Activated CD8-positive, alpha-beta memory T cell treated with anti-CD3 and anti-CD28 coated beads, Interleukin-2, amount 10 ng/mL, durations not matched to agents 7 days and 5 days (primary cell): ENCODE results near the gene REM2. TPM values are rescaled to one million over a fixed set of nuclear protein-coding genes. Genes with fewer than 3 reads are reported as not detected.
"Not testable (repeated sequence)": the region's sequence is repeated elsewhere in the genome, so short reads cannot be mapped to it uniquely, and the experiment has no call there.

Experiments used
- ATAC-seq: fragments of 150-1000 bp; cut with Tn5 transposase; one replicate; pipeline ENCODE4 v1.10.0; 2021; ENCODE audit warnings: moderate library complexity
- CTCF ChIA-PET: fragments of 350-600 bp; sonication (Branson Sonifier 250); formaldehyde crosslinking; loops from one replicate; lab custom pipeline; 2021; ENCODE audit warnings: antibody characterized with exemption; lab: Charles Lee
- DNase-seq: peaks from one replicate; pipeline ENCODE4 v3.0.0-alpha.2; 2020
- H3K27ac Mint-ChIP-seq: one replicate; pipeline ENCODE4 v1.8.0; 2021; ENCODE audit warnings: mild to moderate bottlenecking, mixed read lengths
- H3K27me3 Mint-ChIP-seq: one replicate; pipeline ENCODE4 v1.8.0; 2021; ENCODE audit warnings: mixed read lengths
- H3K36me3 Mint-ChIP-seq: one replicate; pipeline ENCODE4 v1.8.0; 2021; ENCODE audit warnings: mild to moderate bottlenecking, mixed read lengths
- H3K4me1 Mint-ChIP-seq: one replicate; pipeline ENCODE4 v1.8.0; 2021; ENCODE audit warnings: mixed read lengths
- H3K4me3 Mint-ChIP-seq: one replicate; pipeline ENCODE4 v1.8.0; 2021; ENCODE audit warnings: mild to moderate bottlenecking, moderate library complexity, mixed read lengths
- H3K9me3 Mint-ChIP-seq: one replicate; pipeline ENCODE4 v1.8.0; 2022; ENCODE audit warnings: low read depth, mixed read lengths
- total RNA-seq, 2 experiments: library from RNA; stranded (reverse); gene quantifications; one replicate each; pipeline ENCODE4 v1.2.3, GENCODE V29; 2021

The REM2 gene
- total RNA-seq, 2 experiments from 2014 or later = 0.26 to 0.93 TPM

DNA sequence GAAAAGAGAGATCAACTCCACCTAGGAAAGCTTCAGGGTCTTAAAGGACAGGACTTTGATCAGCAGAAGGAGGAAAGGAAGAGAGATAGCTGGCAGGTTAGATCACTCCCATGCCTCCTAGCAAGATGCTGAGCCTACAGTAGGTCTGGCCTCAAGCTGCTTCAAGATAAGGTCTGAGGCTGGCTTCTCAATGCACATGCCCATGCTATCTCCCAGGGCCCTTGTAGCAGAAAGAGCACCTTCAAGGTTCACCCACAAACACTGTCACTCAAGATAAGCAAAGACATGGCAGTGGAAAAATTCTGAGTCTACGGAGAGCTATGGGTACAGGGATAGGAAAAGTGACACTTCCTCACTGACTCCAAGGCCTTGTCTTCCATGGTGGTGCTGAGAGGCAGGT is 14.3 kb downstream of the REM2 start:
- no peak overlapping the region for H3K4me3 Mint-ChIP-seq
- no peaks in the 10 kb centered on the region for H3K9me3 Mint-ChIP-seq
- DNase-seq (no peak), ATAC-seq (no peak)
- peaks cover 18% of the 10 kb centered on the region for H3K4me1 Mint-ChIP-seq
- no peaks in the 10 kb centered on the region for H3K27me3 Mint-ChIP-seq
- CTCF ChIA-PET = interaction anchor here (0.7 to 2.4 kb wide), 3 partner anchors 12 to 1279 kb away, joined by 4 to 9 read pairs (median 4); no protein-coding TSS in a partner anchor
- peaks cover 23% of the 10 kb centered on the region for H3K36me3 Mint-ChIP-seq
- H3K27ac Mint-ChIP-seq = no peak overlapping the region

DNA sequence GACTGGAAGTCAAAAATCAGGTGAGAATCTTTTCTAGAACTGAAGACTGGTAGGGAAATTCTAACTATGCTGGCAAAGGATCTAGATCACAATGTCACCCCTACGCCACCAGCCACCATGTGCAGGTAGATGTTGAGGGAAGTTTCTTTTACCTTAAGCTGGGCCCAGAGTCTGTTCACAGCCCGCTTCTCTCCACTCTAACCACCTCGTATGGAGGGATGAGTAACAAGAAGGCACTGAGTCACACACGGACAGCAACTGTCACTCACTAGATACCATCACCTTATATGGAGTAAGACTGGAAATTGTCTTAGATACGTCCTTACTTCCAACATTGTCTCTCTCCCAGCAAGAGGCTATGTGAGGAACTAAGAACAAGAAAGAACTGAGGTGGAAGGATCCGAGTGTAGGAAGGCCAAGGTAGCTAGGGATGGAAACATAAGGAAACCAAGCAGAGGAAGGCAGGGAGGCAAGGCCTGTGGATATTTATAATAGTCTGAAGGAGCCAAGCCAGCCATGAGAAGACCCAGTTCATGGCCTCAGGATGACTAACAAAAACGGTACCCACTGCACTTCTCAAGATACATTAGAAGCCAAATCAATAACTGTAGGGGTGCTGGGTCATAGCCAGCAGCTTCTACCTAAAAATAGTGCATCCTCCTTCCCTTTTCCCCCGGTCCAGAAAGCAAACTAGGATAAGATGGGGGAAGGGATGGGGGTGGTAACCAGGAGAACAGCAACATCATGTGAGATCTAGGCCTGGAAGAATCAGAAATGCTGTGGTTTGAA is 15.5 kb downstream of the REM2 start:
- Mint-ChIP-seq H3K36me3 (peaks cover 31% of the 10 kb centered on the region), H3K9me3 (no peaks in the 10 kb centered on the region), H3K4me3 (no peak overlapping the region), H3K27ac (no peak overlapping the region), H3K27me3 (no peaks in the 10 kb centered on the region), H3K4me1 (peaks cover 18% of the 10 kb centered on the region)
- ATAC-seq (peak; percentile 43), DNase-seq (no peak)
- CTCF ChIA-PET = interaction anchor here (1.3 to 6.7 kb wide), 5 partner anchors 9 to 328 kb away, joined by 4 to 68 read pairs (median 49); partner anchors contain the start of genes LRP10 and RBM23

DNA sequence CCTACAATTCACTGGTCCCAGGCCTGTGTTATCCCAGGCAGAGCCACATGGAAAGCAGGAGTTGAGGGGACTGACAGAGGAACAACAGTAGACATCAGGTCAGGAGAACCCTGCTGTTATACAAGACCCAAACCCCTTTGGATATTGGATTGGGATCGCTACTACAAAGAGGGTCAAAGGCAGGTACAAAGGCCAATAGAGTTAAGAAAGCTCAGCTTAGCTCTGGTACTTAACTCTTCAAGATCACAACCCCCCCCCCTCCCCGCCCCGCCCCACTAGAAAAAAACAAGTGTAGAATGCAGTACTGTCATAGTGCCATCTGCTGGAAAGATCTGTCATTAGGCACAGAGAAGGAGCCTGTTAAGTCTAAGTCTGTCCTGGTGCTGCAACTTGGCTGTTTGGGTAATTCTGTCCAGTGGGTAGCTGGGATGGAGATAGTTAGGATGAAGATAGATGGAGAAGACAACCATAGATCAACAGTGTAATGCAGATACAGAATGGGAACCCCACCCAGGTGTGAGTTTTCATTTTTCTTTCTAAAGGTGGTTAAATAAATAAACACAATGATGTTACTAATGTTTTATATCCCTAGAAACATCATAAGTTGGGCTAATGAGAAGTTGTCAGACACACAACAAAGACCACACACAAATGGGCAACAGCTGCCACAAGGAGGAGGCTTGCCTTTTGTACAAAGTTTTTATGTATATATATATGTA is 17.2 kb downstream of the REM2 start:
- Mint-ChIP-seq H3K9me3 (no peaks in the 10 kb centered on the region), H3K4me1 (peaks cover 18% of the 10 kb centered on the region), H3K27ac (peak overlapping the region; percentile 61), H3K4me3 (no peak overlapping the region), H3K36me3 (peaks cover 40% of the 10 kb centered on the region), H3K27me3 (no peaks in the 10 kb centered on the region)
- CTCF ChIA-PET = interaction anchor here (0.7 to 6.7 kb wide), 24 partner anchors 8 to 343 kb away, joined by 3 to 68 read pairs (median 5); partner anchors contain the start of genes ACIN1, DAD1, LRP10 and RBM23
- peak; percentile 71 for DNase-seq
- ATAC-seq = peak; percentile 87

DNA sequence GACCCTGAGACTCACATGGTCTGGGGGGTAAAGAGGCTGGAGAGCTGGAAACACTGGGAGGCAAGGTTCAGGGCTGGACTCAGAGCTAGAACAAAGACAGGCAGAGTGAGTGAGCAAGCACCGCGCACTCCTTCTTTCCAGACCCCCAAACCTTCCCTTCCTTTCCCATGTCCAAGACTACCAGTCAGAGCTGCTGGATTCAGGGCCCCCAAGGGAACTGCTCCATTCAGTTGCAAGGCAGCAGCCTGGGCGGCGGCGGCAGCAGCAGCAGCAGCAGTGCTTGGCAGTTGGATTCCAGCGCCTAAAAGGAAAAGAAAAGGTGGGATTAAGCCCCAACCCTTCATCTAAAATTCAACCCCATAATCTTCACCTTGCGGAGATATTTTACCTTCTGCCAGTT is 18.8 kb downstream of the REM2 start:
- Mint-ChIP-seq H3K27me3 (no peaks in the 10 kb centered on the region), H3K36me3 (peaks cover 48% of the 10 kb centered on the region), H3K4me1 (peaks cover 18% of the 10 kb centered on the region), H3K9me3 (no peaks in the 10 kb centered on the region), H3K27ac (peak overlapping the region; percentile 20), H3K4me3 (no peak overlapping the region)
- no peak for DNase-seq
- no peak for ATAC-seq
- CTCF ChIA-PET = interaction anchor here (1.0 to 6.7 kb wide), 14 partner anchors 9 to 341 kb away, joined by 3 to 68 read pairs (median 6); partner anchors contain the start of genes LRP10 and RBM23

DNA sequence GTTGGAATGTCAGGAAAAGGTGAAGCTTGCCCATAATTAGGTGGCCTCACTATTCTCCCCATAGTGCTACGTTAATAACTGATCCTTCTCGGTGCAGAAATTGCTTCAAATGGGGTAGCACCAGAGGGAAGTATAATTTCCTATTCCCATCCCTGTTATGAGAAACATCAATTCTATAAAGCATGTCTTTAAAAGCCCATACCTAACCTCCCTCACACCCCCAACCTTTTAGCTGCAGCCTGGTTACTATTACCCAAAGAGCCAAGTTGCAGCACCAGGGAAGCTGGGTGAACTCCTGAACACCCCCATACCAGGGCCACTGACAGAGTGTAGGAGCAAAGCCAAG is 20.7 kb downstream of the REM2 start:
- DNase-seq = no peak
- Mint-ChIP-seq H3K36me3 (peaks cover 46% of the 10 kb centered on the region), H3K4me1 (peaks cover 11% of the 10 kb centered on the region), H3K4me3 (no peak overlapping the region), H3K27ac (no peak overlapping the region), H3K9me3 (no peaks in the 10 kb centered on the region), H3K27me3 (no peaks in the 10 kb centered on the region)
- CTCF ChIA-PET = interaction anchor here (1.0 to 6.7 kb wide), 6 partner anchors 14 to 333 kb away, joined by 3 to 68 read pairs (median 22); partner anchors contain the start of genes LRP10, PRMT5 and RBM23
- ATAC-seq = no peak

DNA sequence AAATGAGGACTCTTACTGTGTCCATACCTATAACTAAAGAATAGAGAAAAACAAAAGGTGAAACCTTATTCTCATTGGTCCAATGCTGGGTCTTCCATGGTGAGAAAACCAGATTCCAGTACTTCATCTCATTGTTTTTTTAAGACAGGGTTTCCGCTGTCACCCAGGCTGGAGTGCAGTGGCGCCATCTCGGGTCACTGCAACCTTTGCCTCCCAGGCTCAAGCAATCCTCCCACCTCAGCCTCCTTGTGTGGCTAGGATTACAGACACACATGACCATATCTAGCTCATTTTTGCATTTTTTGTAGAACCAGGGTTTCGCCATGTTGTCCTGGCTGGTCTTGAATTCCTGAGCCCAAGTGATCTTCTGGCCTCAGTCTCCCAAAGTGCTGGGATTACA is 22.6 kb downstream of the REM2 start:
- Mint-ChIP-seq H3K36me3 (peaks cover 51% of the 10 kb centered on the region), H3K4me3 (no peak overlapping the region), H3K27me3 (no peaks in the 10 kb centered on the region), H3K27ac (no peak overlapping the region), H3K9me3 (no peaks in the 10 kb centered on the region), H3K4me1 (peaks cover 12% of the 10 kb centered on the region)
- DNase-seq (no peak), ATAC-seq (no peak)
- CTCF ChIA-PET = interaction anchor here (1.1 to 1.4 kb wide), 2 partner anchors 10 to 33 kb away, joined by 3 to 7 read pairs; no protein-coding TSS in a partner anchor

DNA sequence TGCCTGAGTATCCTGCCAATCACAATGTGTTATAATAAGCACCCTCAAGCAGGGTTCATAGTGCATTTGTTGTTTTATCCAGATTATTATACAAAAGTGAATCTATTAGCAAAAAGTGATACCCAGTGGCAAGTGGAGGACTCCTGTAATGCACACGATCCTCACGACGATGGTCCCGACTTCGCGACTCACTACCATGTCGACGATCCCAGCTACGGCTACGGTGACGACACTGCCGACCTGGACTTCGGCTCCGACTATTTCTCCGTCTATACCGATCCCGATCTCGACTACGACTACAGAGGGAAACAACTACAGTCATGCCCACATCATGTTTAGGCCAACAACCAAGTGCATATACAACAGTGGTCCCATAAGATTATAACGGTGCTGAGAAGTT is 23.1 kb downstream of the REM2 start:
- Mint-ChIP-seq H3K27ac (no peak overlapping the region), H3K4me1 (peaks cover 8% of the 10 kb centered on the region), H3K4me3 (no peak overlapping the region), H3K27me3 (no peaks in the 10 kb centered on the region), H3K9me3 (no peaks in the 10 kb centered on the region), H3K36me3 (peaks cover 50% of the 10 kb centered on the region)
- CTCF ChIA-PET = interaction anchor here (1.1 to 1.4 kb wide), 2 partner anchors 10 to 34 kb away, joined by 3 to 7 read pairs; no protein-coding TSS in a partner anchor
- ATAC-seq (no peak), DNase-seq (no peak)

DNA sequence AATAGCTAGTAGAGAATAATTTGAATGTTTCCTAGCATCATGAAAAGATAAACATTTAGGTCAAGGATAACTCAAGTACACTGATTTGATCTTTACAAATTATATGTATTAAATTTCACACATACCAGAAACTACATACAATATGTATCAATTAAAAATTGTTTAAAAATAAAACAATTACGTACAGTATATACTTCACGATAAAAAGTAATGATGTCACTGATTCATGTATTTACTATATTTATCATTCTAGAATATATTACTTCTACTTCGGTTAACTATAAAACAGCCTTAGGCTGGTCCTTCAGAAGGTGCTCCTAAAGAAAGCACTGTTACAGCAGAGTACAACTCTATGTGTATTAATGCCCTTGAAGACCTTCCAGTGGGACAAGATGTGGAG is 24.4 kb downstream of the REM2 start:
- ATAC-seq (no peak), DNase-seq (no peak)
- Mint-ChIP-seq H3K27ac (no peak overlapping the region), H3K36me3 (peaks cover 49% of the 10 kb centered on the region), H3K4me3 (no peak overlapping the region), H3K9me3 (no peaks in the 10 kb centered on the region), H3K4me1 (peaks cover 10% of the 10 kb centered on the region), H3K27me3 (no peaks in the 10 kb centered on the region)
- CTCF ChIA-PET = interaction anchor here (1.1 to 2.1 kb wide), 3 partner anchors 9 to 79 kb away, joined by 3 to 5 read pairs (median 4); no protein-coding TSS in a partner anchor

DNA sequence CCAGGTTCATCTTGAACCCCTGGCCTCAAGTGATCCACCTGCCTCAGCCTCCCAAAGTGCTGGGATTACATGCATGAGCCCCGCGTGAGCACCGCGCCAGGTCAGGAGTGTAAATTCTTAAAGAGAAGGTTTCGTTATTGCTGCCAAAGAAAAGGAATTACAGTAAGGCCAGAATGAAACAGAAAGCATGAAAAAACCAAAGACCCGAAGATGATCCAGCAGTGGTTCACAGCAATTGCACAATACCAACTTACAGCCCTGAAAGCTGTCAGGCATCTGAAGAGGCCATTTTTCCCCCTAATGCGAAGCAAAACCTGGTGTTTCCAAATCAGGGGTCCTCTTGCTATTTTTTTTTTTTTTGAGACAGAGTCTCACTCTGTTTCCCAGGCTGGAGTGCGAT is 25.6 kb downstream of the REM2 start:
- CTCF ChIA-PET = interaction anchor here (2.1 kb wide), 1 partner anchor 78 kb away, joined by 5 read pairs; no protein-coding TSS in a partner anchor
- Mint-ChIP-seq H3K4me3 (no peak overlapping the region), H3K27ac (no peak overlapping the region)

DNA sequence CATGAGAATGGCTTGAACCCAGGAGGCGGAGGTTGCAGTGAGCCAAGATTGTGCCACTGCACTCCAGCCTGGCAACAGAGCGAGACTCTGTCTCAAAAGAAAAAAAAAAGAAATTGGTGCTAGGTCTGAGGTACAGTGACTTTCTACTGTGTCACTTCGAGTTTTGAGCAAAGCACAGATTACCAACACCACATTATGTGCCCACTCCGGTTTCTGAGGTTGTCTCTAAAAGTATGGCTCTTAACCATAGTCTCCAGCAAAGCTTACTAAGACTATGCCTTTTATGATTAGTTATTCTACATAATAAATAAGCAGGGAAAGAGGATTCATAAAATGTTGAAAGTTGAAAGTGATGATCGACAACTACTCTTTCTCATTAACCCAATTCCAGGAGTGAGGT is 27.9 kb downstream of the REM2 start:
- H3K4me1 Mint-ChIP-seq = peaks cover 12% of the 10 kb centered on the region
- H3K27ac Mint-ChIP-seq = no peak overlapping the region
- no peak for ATAC-seq
- H3K27me3 Mint-ChIP-seq = no peaks in the 10 kb centered on the region
- H3K36me3 Mint-ChIP-seq = peaks cover 34% of the 10 kb centered on the region
- DNase-seq = no peak
- no peak overlapping the region for H3K4me3 Mint-ChIP-seq
- H3K9me3 Mint-ChIP-seq = no peaks in the 10 kb centered on the region
- CTCF ChIA-PET = interaction anchor here (0.6 to 1.3 kb wide), 5 partner anchors 9 to 705 kb away, joined by 3 to 4 read pairs (median 3); no protein-coding TSS in a partner anchor

More for the DNA sequence above, 25.6 kb downstream of the REM2 start:
- peaks cover 42% of the 10 kb centered on the region for H3K36me3 Mint-ChIP-seq
- H3K9me3 Mint-ChIP-seq = no peaks in the 10 kb centered on the region
- peaks cover 12% of the 10 kb centered on the region for H3K4me1 Mint-ChIP-seq
- no peak for DNase-seq
- ATAC-seq = no peak
- no peaks in the 10 kb centered on the region for H3K27me3 Mint-ChIP-seq

DNA sequence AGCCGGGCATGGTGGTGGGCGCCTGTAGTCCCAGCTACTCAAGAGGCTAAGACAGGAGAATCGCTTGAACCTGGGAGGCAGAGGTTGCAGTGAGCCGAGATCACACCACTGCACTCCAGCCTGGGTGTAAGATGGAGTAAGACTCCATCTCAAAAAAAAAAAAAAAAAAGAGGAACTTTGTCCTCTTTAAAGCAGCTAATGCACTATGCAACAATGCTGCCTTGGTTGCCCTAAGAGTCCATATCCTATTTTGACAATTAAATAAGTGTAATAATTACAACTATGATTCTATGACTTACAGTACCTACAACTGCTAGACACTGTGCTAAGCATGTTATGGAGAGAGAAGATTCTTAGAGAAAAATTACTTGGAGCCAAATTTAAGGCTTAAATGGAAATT is 31.8 kb downstream of the REM2 start:
- DNase-seq, H3K27ac Mint-ChIP-seq: not testable (repeated sequence)
- CTCF ChIA-PET = interaction anchor here (0.8 to 8.1 kb wide), 3 partner anchors 14 to 43 kb away, joined by 3 to 68 read pairs (median 38); partner anchors contain the start of gene LRP10

DNA sequence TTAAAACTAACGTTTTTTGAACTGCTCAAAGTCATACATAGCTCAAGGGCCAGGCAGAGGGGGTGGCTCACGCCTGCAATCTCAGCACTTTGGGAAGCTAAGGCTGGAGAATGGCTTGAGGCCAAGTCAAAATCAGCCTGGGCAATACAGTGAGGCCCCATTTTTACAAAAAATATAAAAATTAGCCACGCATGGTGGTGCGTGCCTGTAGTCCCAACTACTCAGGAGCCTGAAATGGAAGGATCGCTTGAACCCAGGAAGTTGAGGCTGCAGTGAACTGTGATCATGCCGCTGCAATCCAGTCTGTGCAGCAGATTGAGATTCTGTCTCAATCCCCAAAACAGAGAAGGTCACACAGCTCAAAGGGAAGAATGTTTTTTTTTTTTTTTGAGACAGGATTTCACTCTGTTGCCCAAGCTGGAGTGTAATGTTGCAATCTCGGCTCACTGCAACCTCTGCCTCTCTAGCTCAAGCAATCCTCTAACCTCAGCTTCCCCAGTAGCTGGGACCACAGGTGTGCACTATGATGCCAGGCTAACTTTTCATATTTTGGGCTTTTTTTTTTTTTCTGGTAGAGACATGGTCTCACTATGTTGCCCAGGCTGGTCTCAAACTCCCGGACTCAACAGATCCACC is 33.0 kb downstream of the REM2 start:
- Mint-ChIP-seq H3K27ac (no peak overlapping the region), H3K9me3 (no peaks in the 10 kb centered on the region), H3K4me3 (no peak overlapping the region), H3K27me3 (no peaks in the 10 kb centered on the region), H3K4me1 (peaks cover 30% of the 10 kb centered on the region), H3K36me3 (peaks cover 28% of the 10 kb centered on the region)
- ATAC-seq = no peak
- DNase-seq = no peak
- CTCF ChIA-PET = interaction anchor here (0.7 to 8.1 kb wide), 8 partner anchors 8 to 93 kb away, joined by 3 to 68 read pairs (median 3); partner anchors contain the start of gene LRP10

More for the DNA sequence above, 31.8 kb downstream of the REM2 start:
- not testable (repeated sequence) for ATAC-seq, H3K27me3 Mint-ChIP-seq, H3K9me3 Mint-ChIP-seq, H3K4me3 Mint-ChIP-seq
- H3K4me1 Mint-ChIP-seq = peaks cover 24% of the 10 kb centered on the region
- peaks cover 24% of the 10 kb centered on the region for H3K36me3 Mint-ChIP-seq
